SK-N-SH (cell line): ENCODE results near the gene CADPS2. TPM values are rescaled to one million over a fixed set of nuclear protein-coding genes. Genes with fewer than 3 reads are reported as not detected.

Experiments used
- CTCF ChIA-PET: fragments of 300-600, 350-600 bp; formaldehyde crosslinking; extraction: SDS; loops from one replicate; lab custom pipeline; 2021; lab: Yijun Ruan, JAX
- POLR2A ChIA-PET: fragments of 350-600 bp; sonication (Branson Sonifier 250); formaldehyde crosslinking; extraction: SDS; loops from one replicate; lab custom pipeline; 2020; ENCODE audit warnings: antibody characterized with exemption, inconsistent platforms; lab: Yijun Ruan, JAX
- DNase-seq: peaks from one replicate; pipeline ENCODE4 v3.0.0; 2012
- H2AFZ ChIP-seq: fragments of 200-600 bp; sonication (generic); 2 replicates; pipeline ENCODE4 v1.8.1; 2016; ENCODE audit warnings: antibody characterized with exemption, mild to moderate bottlenecking, low read depth
- H3F3A ChIP-seq: fragments of 200-600 bp; sonication (generic); replicated peaks from 2 replicates; pipeline ENCODE3; 2016; ENCODE audit warnings: antibody characterized with exemption, mild to moderate bottlenecking; ENCODE audit not compliant: insufficient read depth
- H3K27ac ChIP-seq, 2 experiments: fragments of 200-500 bp in 1 of 2; fragments of 200-600 bp in 1 of 2; sonication (Bioruptor generic) in 1 of 2; sonication (generic), shearing (Covaris generic) in 1 of 2; 2 replicates each; pipeline versions ENCODE4 v1.5.1 to v1.6.1; 2014 to 2016; ENCODE audit warnings: low read depth in 2 of 2, inconsistent platforms in 1 of 2, low read length in 1 of 2, mild to moderate bottlenecking in 1 of 2, mixed read lengths in 1 of 2
- H3K27me3 ChIP-seq: fragments of 200-600 bp; sonication (generic), shearing (Covaris generic); 2 replicates; pipeline ENCODE4 v1.6.1; 2016; ENCODE audit warnings: mixed run types; ENCODE audit not compliant: insufficient read depth
- H3K36me3 ChIP-seq, 2 experiments: fragments of 200-500 bp in 1 of 2; fragments of 200-600 bp in 1 of 2; sonication (Bioruptor generic) in 1 of 2; sonication (generic) in 1 of 2; replicated peaks in 1 of 2; 2 replicates each; pipeline versions ENCODE3 to v1.5.1; 2014 to 2016; ENCODE audit warnings: low read length in 1 of 2, mild to moderate bottlenecking in 1 of 2; ENCODE audit not compliant: insufficient read depth in 2 of 2, control insufficient read depth in 1 of 2
- H3K4me1 ChIP-seq, 2 experiments: fragments of 200-500 bp in 1 of 2; fragments of 200-600 bp in 1 of 2; sonication (Bioruptor generic) in 1 of 2; sonication (generic), shearing (Covaris generic) in 1 of 2; 2 replicates each; pipeline versions ENCODE4 v1.5.1 to v1.6.1; 2014 to 2016; ENCODE audit warnings: low read depth in 1 of 2, low read length in 1 of 2, mixed run types in 1 of 2; ENCODE audit not compliant: insufficient read depth in 2 of 2, control insufficient read depth in 1 of 2
- H3K4me2 ChIP-seq: fragments of 200-600 bp; sonication (generic), shearing (Covaris generic); 2 replicates; pipeline ENCODE4 v1.6.1; 2017; ENCODE audit warnings: mixed run types
- H3K4me3 ChIP-seq, 2 experiments: fragments of 200-500 bp in 1 of 2; fragments of 200-600 bp in 1 of 2; sonication (Bioruptor generic) in 1 of 2; sonication (generic), shearing (Covaris generic) in 1 of 2; 2 replicates each; pipeline versions ENCODE4 v1.5.1 to v1.8.1; 2014 to 2016; ENCODE audit warnings: low read depth in 2 of 2, inconsistent platforms in 1 of 2, low read length in 1 of 2, mild to moderate bottlenecking in 1 of 2, mixed read lengths in 1 of 2, moderate library complexity in 1 of 2
- H3K79me2 ChIP-seq: fragments of 200-600 bp; sonication (generic); 2 replicates; pipeline ENCODE4 v1.8.1; 2017; ENCODE audit warnings: mild to moderate bottlenecking; ENCODE audit not compliant: insufficient read depth
- H3K9ac ChIP-seq: fragments of 200-600 bp; sonication (generic); 2 replicates; pipeline ENCODE4 v1.6.1; 2017; ENCODE audit warnings: mixed run types
- H3K9me2 ChIP-seq: fragments of 200-600 bp; sonication (generic); 2 replicates; pipeline ENCODE4 v1.6.1; 2017; ENCODE audit warnings: mixed run types
- H3K9me3 ChIP-seq: fragments of 200-600 bp; sonication (generic); 2 replicates; pipeline ENCODE4 v1.6.1; 2017; ENCODE audit warnings: mixed run types, mild to moderate bottlenecking, moderate library complexity
- H4K20me1 ChIP-seq: fragments of 200-600 bp; sonication (generic); 2 replicates; pipeline ENCODE4 v1.6.1; 2017; ENCODE audit warnings: mild to moderate bottlenecking, mixed run types; ENCODE audit not compliant: insufficient read depth
- EZH2phosphoT487 ChIP-seq: fragments of 200-600 bp; sonication (generic); IDR thresholded peaks from 2 replicates; pipeline ENCODE4 v1.6.1; 2017; ENCODE audit warnings: low read depth, mixed run types, mild to moderate bottlenecking, antibody characterized with exemption, moderate library complexity, borderline replicate concordance
- GATA2 ChIP-seq: sonication (generic); formaldehyde crosslinking; IDR thresholded peaks from 2 replicates; pipeline ENCODE4 v1.5.0; 2020; ENCODE audit warnings: mild to moderate bottlenecking, missing genetic modification reagents
- RAD21 ChIP-seq: IDR thresholded peaks from 2 replicates; pipeline ENCODE4 v1.6.1; 2012; ENCODE audit warnings: mild to moderate bottlenecking, low read length
- RXRA ChIP-seq: IDR thresholded peaks from 2 replicates; pipeline ENCODE4 v1.4.0; 2012; ENCODE audit warnings: low read depth, mild to moderate bottlenecking, borderline replicate concordance
- TCF12 ChIP-seq: IDR thresholded peaks from 2 replicates; pipeline ENCODE4 v1.4.0; 2012
- TEAD4 ChIP-seq: IDR thresholded peaks from 2 replicates; pipeline ENCODE4 v1.4.0; 2012; ENCODE audit warnings: mild to moderate bottlenecking, borderline replicate concordance; ENCODE audit not compliant: insufficient read depth
- USF2 ChIP-seq: fragments of 150-350 bp; IDR thresholded peaks from 2 replicates; pipeline ENCODE4 v1.6.1; 2017; ENCODE audit warnings: antibody characterized with exemption, low read length, low read depth, borderline replicate concordance
- ZBTB33 ChIP-seq: IDR thresholded peaks from 2 replicates; pipeline ENCODE4 v1.4.0; 2012; ENCODE audit warnings: low read depth, borderline replicate concordance
- WGBS: methylation state at CpG from one replicate; pipeline ENCODE4 v1.1.6; 2017; ENCODE audit warnings: low lambda C conversion rate; 5-methylcytosine and 5-hydroxymethylcytosine counted together
- polyA plus RNA-seq, 3 experiments: library from polyadenylated mRNA; depleted of rRNA; stranded (reverse); fragments of >200 nt; gene quantifications; 2 replicates each; pipeline ENCODE4 v1.2.3, GENCODE V29; 2012
- TF ChIP-seq, protein P1 (sequence below): IDR thresholded peaks from 2 replicates; pipeline ENCODE4 v1.6.1; 2012; ENCODE audit warnings: mild to moderate bottlenecking, low read depth, low read length, moderate library complexity
- TF ChIP-seq, protein P2 (sequence below): fragments of 150-350 bp; IDR thresholded peaks from 2 replicates; pipeline ENCODE4 v1.6.1; 2016; ENCODE audit warnings: mild to moderate bottlenecking, low read depth, low read length

CADPS2 gene
- polyA plus RNA-seq, 1 of the 3 experiments (the other 2 are of a cell fraction), result 0.05 TPM

DNA sequence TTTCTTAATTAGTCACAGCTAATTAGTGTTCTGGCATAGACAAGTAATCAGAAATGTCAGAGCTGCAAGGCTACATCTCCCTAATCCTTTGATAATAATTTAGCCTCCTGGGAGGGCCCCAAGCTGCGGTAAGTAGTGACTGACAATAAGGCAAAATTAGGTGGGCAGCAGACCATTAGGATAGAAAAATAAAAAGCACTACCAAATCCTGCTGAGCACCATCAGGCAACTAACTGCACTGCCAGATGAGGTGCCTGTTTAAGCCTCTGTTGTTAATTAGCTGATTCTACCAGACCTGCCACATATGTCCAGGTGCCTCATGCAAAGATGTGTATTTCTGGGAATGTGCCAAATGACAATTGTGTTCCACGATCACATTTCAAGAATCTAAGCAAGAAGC lies 549.2 kb downstream of the CADPS2 start:
- Histone ChIP-seq H2AFZ (no peak overlapping the region), H3K4me2 (no peak overlapping the region), H3F3A (no peaks in the 10 kb centered on the region), H3K4me1 (peaks cover 0 to 3% of the 10 kb centered on the region in 2 experiments; a peak in 1 of 4 replicates), H4K20me1 (no peaks in the 10 kb centered on the region), H3K79me2 (no peaks in the 10 kb centered on the region), H3K9ac (no peak overlapping the region), H3K4me3 (no peak overlapping the region), H3K9me3 (no peaks in the 10 kb centered on the region), H3K9me2 (no peaks in the 10 kb centered on the region), H3K27ac (no peak overlapping the region), H3K36me3 (no peaks in the 10 kb centered on the region), H3K27me3 (no peaks in the 10 kb centered on the region)
- TF ChIP-seq, protein P1, sequence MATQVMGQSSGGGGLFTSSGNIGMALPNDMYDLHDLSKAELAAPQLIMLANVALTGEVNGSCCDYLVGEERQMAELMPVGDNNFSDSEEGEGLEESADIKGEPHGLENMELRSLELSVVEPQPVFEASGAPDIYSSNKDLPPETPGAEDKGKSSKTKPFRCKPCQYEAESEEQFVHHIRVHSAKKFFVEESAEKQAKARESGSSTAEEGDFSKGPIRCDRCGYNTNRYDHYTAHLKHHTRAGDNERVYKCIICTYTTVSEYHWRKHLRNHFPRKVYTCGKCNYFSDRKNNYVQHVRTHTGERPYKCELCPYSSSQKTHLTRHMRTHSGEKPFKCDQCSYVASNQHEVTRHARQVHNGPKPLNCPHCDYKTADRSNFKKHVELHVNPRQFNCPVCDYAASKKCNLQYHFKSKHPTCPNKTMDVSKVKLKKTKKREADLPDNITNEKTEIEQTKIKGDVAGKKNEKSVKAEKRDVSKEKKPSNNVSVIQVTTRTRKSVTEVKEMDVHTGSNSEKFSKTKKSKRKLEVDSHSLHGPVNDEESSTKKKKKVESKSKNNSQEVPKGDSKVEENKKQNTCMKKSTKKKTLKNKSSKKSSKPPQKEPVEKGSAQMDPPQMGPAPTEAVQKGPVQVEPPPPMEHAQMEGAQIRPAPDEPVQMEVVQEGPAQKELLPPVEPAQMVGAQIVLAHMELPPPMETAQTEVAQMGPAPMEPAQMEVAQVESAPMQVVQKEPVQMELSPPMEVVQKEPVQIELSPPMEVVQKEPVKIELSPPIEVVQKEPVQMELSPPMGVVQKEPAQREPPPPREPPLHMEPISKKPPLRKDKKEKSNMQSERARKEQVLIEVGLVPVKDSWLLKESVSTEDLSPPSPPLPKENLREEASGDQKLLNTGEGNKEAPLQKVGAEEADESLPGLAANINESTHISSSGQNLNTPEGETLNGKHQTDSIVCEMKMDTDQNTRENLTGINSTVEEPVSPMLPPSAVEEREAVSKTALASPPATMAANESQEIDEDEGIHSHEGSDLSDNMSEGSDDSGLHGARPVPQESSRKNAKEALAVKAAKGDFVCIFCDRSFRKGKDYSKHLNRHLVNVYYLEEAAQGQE, result no peak
- no peak for DNase-seq
- CTCF ChIA-PET, result interaction anchor here (1.0 kb wide), 1 partner anchor 193 kb away, joined by 3 read pairs; no protein-coding TSS in a partner anchor
- POLR2A ChIA-PET, result no interaction called here
- 0% methylated on average over 2 of the region's 2 CpGs for WGBS

DNA sequence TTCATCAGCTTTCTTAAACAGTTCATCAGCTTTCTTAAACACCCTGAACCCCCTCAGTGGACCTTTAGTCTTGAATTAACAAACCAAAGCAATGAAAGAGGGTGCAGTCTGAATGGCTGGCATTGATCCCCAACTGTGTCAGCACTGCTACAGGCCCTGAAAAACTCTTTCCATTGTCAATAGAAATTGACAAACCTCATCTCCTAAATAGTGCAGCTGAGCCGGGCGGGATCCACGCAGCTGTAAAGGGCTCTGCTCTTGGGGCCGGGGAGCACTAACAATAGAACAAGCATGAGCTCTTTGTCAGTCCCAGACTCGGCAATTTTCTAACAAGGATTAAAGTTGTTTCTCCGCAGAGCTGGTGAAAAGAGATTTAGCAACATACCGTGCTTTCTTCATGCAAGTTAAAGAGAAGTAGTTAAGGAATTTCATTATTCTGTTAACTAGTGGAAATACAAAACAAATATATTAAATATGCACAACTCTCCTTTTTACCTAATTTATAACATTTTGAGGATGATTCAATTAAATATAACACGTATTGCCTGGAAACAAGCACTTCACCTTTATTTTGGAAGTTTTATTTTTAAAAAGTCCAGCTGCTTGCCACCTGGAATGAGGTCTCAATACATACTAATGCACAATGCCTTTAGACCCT lies 557.0 kb downstream of the CADPS2 start:
- Histone ChIP-seq H3K9ac (no peak overlapping the region), H4K20me1 (no peaks in the 10 kb centered on the region; the same call in 1 of the 2 replicates), H2AFZ (no peak overlapping the region), H3F3A (no peaks in the 10 kb centered on the region), H3K9me3 (no peaks in the 10 kb centered on the region), H3K27me3 (0 out of 2 replicates have a peak, but pooled peaks cover 8% of the 10 kb centered on the region), H3K4me3 (no peak overlapping the region), H3K4me2 (no peak overlapping the region), H3K27ac (no peak overlapping the region), H3K79me2 (no peaks in the 10 kb centered on the region), H3K4me1 (no peaks in the 10 kb centered on the region), H3K9me2 (0 out of 2 replicates have a peak, but pooled peaks cover 15% of the 10 kb centered on the region), H3K36me3 (no peaks in the 10 kb centered on the region)
- ChIA-PET CTCF (interaction anchor here (0.8 to 1.0 kb wide), 2 partner anchors 11 to 237 kb away, joined by 3 to 4 read pairs; no protein-coding TSS in a partner anchor), POLR2A (no interaction called here)
- TF ChIP-seq, protein P2, sequence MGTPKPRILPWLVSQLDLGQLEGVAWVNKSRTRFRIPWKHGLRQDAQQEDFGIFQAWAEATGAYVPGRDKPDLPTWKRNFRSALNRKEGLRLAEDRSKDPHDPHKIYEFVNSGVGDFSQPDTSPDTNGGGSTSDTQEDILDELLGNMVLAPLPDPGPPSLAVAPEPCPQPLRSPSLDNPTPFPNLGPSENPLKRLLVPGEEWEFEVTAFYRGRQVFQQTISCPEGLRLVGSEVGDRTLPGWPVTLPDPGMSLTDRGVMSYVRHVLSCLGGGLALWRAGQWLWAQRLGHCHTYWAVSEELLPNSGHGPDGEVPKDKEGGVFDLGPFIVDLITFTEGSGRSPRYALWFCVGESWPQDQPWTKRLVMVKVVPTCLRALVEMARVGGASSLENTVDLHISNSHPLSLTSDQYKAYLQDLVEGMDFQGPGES, result no peak
- TF ChIP-seq USF2, result no peak
- TF ChIP-seq TEAD4, result no peak
- TF ChIP-seq GATA2 (CRISPR knock-in tag), result no peak
- TF ChIP-seq RXRA, result no peak
- no peak for TF ChIP-seq EZH2phosphoT487
- TF ChIP-seq RAD21, result no peak
- TF ChIP-seq TCF12, result no peak
- TF ChIP-seq ZBTB33, result no peak
- WGBS, result 3% methylated on average over 8 of the region's 8 CpGs
- DNase-seq, result no peak
